GM19372 (cell line): ENCODE data around the gene PPM1H.

Experiments used
- ATAC-seq: cut with Tn5 transposase; IDR thresholded peaks from one replicate; pipeline ENCODE4 v1.9.1; 2021; ENCODE audit warnings: mild to moderate bottlenecking, low read depth, moderate library complexity; ENCODE audit not compliant: unreplicated experiment

The PPM1H gene

GRCh38 chr12:62597253-62597652, 337.7 kb downstream of the PPM1H start:
- no peak for ATAC-seq
